Smooth muscle cell (in vitro differentiated cells): Measurements from ENCODE around the gene DCTN2. TPM values are rescaled to one million over a fixed set of nuclear protein-coding genes. Genes with fewer than 3 reads are reported as not detected.
"Not testable (repeated sequence)": the region's sequence is repeated elsewhere in the genome, so short reads cannot be mapped to it uniquely, and the experiment has no call there.

Experiments used
- DNase-seq: peaks from one replicate; lab custom pipeline; 2025; ENCODE audit not compliant: unreplicated experiment; lab: John Stamatoyannopoulos, UW
- H2AFZ ChIP-seq: fragments of 200-600 bp; sonication (generic); 2 replicates; pipeline ENCODE4 v1.6.0; 2016; ENCODE audit warnings: antibody characterized with exemption, low read depth, mild to moderate bottlenecking
- H3F3A ChIP-seq: fragments of 200-600 bp; sonication (generic); 2 replicates; pipeline ENCODE4 v1.6.0; 2017; ENCODE audit warnings: antibody characterized with exemption, low read depth
- H3K27ac ChIP-seq: fragments of 200-600 bp; sonication (generic); 2 replicates; pipeline ENCODE4 v1.5.1; 2016; ENCODE audit warnings: low read depth, mild to moderate bottlenecking
- H3K27me3 ChIP-seq: fragments of 200-600 bp; sonication (generic); 2 replicates; pipeline ENCODE4 v1.6.1; 2016; ENCODE audit warnings: low read depth, mild to moderate bottlenecking
- H3K36me3 ChIP-seq: fragments of 200-600 bp; sonication (generic); 2 replicates; pipeline ENCODE4 v1.5.1; 2016; ENCODE audit warnings: low read depth
- H3K4me1 ChIP-seq: fragments of 200-600 bp; sonication (generic); 2 replicates; pipeline ENCODE4 v1.5.1; 2016; ENCODE audit warnings: low read depth
- H3K4me2 ChIP-seq: fragments of 200-600 bp; sonication (generic); 2 replicates; pipeline ENCODE4 v1.6.0; 2016; ENCODE audit warnings: mild to moderate bottlenecking
- H3K4me3 ChIP-seq: fragments of 200-600 bp; sonication (generic); 2 replicates; pipeline ENCODE4 v1.5.1; 2016; ENCODE audit warnings: mild to moderate bottlenecking
- H3K79me2 ChIP-seq: fragments of 200-600 bp; sonication (generic); 2 replicates; pipeline ENCODE4 v1.6.0; 2016; ENCODE audit warnings: low read depth, mild to moderate bottlenecking
- H3K9ac ChIP-seq: fragments of 200-600 bp; sonication (generic); 2 replicates; pipeline ENCODE4 v1.6.0; 2016; ENCODE audit warnings: low read depth
- H3K9me3 ChIP-seq: fragments of 200-600 bp; sonication (generic); replicated peaks from 2 replicates; pipeline ENCODE4 v1.5.1; 2016; ENCODE audit warnings: low read depth
- H4K20me1 ChIP-seq: fragments of 200-600 bp; sonication (generic); 2 replicates; pipeline ENCODE4 v1.6.0; 2016; ENCODE audit warnings: low read depth
- WGBS: methylation state at CpG from one replicate; pipeline ENCODE4 v1.1.7; 2016; ENCODE audit warnings: low lambda C conversion rate; 5-methylcytosine and 5-hydroxymethylcytosine counted together
- polyA plus RNA-seq: library from polyadenylated mRNA; unstranded; fragments of >200 nt; fragmentation: Nextera tagmentation; extraction: Ambion mirVana; gene quantifications from 2 replicates; pipeline ENCODE4 v1.2.1, GENCODE V29; 2016
- total RNA-seq: library from RNA; depleted of rRNA; stranded (reverse); fragments of >200 nt; gene quantifications from 2 replicates; pipeline ENCODE4 v1.2.3, GENCODE V29; 2014
- TF ChIP-seq, protein P1 (sequence below): fragments of 200-600 bp; sonication (generic); IDR thresholded peaks from 2 replicates; pipeline ENCODE4 v1.5.1; 2017; ENCODE audit warnings: borderline replicate concordance, mild to moderate bottlenecking, antibody characterized with exemption; ENCODE audit not compliant: insufficient read depth, poor library complexity, severe bottlenecking

The DCTN2 gene
- total and polyA plus RNA-seq, 2 experiments from 2014 or later: 107 to 119 TPM

DNA sequence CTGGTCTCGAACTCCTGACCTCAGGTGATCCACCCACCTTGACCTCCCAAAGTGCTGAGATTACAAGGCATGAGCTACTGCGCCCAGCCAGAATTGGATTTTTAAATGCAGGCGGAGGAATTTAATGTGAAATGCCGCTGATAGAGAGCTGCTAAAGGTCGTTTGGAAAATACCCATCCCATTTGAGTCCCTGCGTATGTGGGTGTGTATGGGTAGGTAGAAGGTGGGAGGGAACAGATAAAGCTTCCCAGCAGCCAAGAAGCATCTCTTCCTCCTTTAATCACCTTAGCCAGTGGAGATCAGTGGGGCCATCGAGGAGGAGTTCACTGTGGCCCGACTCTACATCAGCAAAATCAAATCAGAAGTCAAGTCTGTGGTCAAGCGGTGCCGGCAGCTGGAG, 27.8 kb upstream of the DCTN2 start:
- no peak overlapping the region for H3K27ac ChIP-seq
- no peaks in the 10 kb centered on the region for H3K36me3 ChIP-seq
- TF ChIP-seq, protein P1, sequence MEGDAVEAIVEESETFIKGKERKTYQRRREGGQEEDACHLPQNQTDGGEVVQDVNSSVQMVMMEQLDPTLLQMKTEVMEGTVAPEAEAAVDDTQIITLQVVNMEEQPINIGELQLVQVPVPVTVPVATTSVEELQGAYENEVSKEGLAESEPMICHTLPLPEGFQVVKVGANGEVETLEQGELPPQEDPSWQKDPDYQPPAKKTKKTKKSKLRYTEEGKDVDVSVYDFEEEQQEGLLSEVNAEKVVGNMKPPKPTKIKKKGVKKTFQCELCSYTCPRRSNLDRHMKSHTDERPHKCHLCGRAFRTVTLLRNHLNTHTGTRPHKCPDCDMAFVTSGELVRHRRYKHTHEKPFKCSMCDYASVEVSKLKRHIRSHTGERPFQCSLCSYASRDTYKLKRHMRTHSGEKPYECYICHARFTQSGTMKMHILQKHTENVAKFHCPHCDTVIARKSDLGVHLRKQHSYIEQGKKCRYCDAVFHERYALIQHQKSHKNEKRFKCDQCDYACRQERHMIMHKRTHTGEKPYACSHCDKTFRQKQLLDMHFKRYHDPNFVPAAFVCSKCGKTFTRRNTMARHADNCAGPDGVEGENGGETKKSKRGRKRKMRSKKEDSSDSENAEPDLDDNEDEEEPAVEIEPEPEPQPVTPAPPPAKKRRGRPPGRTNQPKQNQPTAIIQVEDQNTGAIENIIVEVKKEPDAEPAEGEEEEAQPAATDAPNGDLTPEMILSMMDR: no peak

DNA sequence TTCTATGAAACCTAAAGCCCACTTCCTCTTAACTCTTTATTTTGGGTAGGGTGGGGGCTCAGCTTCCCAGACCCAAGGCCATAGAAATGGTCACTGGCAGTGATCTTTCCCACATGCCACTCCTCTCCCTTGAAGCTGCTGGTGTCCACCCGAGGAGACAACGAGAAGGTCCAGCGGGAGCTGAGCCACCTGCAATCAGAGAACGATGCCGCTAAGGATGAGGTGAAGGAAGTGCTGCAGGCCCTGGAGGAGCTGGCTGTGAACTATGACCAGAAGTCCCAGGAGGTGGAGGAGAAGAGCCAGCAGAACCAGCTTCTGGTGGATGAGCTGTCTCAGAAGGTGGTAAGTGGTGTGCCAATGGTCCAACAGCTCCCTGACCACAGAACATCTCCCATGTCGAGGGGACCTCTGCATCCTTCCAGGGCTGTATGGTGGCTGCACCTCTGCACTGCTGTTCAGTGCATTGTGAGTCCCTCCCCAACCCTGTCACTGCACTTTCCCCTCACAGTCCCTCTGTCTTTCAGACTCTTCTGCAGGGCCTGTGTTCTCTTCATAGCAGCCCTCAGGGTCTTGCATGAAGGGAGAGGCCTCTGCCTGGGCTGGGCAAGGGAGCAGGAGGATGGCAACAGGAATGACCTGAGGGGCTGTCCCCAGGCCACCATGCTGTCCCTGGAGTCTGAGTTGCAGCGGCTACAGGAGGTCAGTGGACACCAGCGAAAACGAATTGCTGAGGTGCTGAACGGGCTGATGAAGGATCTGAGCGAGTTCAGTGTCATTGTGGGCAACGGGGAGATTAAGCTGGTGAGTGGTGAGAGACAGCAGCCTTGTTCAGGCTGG, 25.2 kb upstream of the DCTN2 start:
- 95% methylated on average over 12 of the region's 12 CpGs for WGBS

More for the DNA sequence above, 27.8 kb upstream of the DCTN2 start:
- Histone ChIP-seq H3K4me2 (no peak overlapping the region), H3K79me2 (no peaks in the 10 kb centered on the region), H3K9ac (no peak overlapping the region), H3K27me3 (no peaks in the 10 kb centered on the region), H4K20me1 (no peaks in the 10 kb centered on the region), H3F3A (no peaks in the 10 kb centered on the region), H3K4me1 (no peaks in the 10 kb centered on the region), H3K9me3 (no peaks in the 10 kb centered on the region), H3K4me3 (no peak overlapping the region), H2AFZ (no peak overlapping the region)
- no peak for DNase-seq
- 84% methylated on average over 10 of the region's 10 CpGs for WGBS

DNA sequence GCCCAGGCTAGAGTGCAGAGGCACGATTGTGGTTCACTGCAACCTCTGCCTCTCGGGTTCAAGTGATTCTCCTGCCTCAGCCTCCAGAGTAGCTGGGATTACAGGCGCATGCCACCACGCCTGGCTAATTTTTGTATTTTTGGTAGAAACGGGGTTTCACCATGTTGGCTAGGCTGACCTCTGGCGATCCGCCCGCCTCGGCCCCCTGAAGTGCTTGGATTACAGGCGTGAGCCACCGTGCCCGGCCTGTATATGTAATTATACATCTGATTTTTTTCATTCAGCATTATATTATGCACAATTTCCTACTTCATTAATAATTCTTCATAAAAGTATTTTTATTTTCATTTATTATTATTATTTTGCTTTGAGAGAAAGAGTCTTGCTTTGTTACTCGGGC, 23.4 kb upstream of the DCTN2 start:
- not testable (repeated sequence) for H3K9ac ChIP-seq, H3K27me3 ChIP-seq, H3K4me1 ChIP-seq, H3K4me3 ChIP-seq, H3K9me3 ChIP-seq, H3K79me2 ChIP-seq, DNase-seq, H3K27ac ChIP-seq, H3K36me3 ChIP-seq, H3K4me2 ChIP-seq, H3F3A ChIP-seq, H2AFZ ChIP-seq, H4K20me1 ChIP-seq
- WGBS: 97% methylated on average over 13 of the region's 13 CpGs

More for the DNA sequence above, 25.2 kb upstream of the DCTN2 start:
- Histone ChIP-seq H3K4me2 (no peak overlapping the region), H3K79me2 (no peaks in the 10 kb centered on the region), H3K4me3 (no peak overlapping the region), H4K20me1 (no peaks in the 10 kb centered on the region), H3K4me1 (no peaks in the 10 kb centered on the region), H3K27ac (no peak overlapping the region), H3F3A (no peaks in the 10 kb centered on the region), H3K27me3 (no peaks in the 10 kb centered on the region), H3K36me3 (no peaks in the 10 kb centered on the region), H2AFZ (no peak overlapping the region), H3K9me3 (no peaks in the 10 kb centered on the region), H3K9ac (no peak overlapping the region)
- TF ChIP-seq, protein P1: no peak
- no peak for DNase-seq

DNA sequence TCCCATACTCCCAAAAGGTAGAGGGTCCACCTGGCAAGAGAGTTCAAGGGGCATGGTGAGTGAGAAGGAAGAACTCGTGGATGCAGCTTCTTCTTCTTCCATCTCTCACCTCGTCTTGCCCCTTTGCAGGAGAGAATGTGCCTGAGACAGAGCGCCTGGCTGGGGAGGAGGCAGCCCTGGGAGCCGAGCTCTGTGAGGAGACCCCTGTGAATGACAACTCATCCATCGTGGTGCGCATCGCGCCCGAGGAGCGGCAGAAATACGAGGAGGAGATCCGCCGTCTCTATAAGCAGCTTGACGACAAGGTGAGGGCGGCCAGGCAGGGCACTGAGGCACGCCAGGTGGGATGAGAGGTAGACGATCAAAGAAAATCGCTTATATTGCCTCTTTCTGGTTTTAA, 22.9 kb upstream of the DCTN2 start:
- Histone ChIP-seq H4K20me1 (no peaks in the 10 kb centered on the region), H3K9ac (no peak overlapping the region), H3K36me3 (no peaks in the 10 kb centered on the region), H3K27me3 (no peaks in the 10 kb centered on the region), H3K4me3 (no peak overlapping the region), H3K79me2 (no peaks in the 10 kb centered on the region), H3K9me3 (no peaks in the 10 kb centered on the region), H3K27ac (no peak overlapping the region), H3K4me2 (no peak overlapping the region), H3K4me1 (no peaks in the 10 kb centered on the region), H3F3A (no peaks in the 10 kb centered on the region), H2AFZ (no peak overlapping the region)
- no peak for DNase-seq
- TF ChIP-seq, protein P1: no peak
- WGBS: 93% methylated on average over 18 of the region's 18 CpGs
